Measurements from ENCODE around the gene SSPN. TPM values are rescaled to one million over a fixed set of nuclear protein-coding genes. Genes with fewer than 3 reads are reported as not detected.

The SSPN gene
- total RNA-seq, 3 donors from 2014 or later, result 12.8 to 42.7 (median 19.0) TPM

- Histone ChIP-seq H3K4me1 (ENCODE audit: low read depth) (no peaks in the 10 kb centered on the region), H3K36me3 (ENCODE audit: low read depth) (no peaks in the 10 kb centered on the region), H3K4me3 (no peak overlapping the region), H3K9me3 (no peaks in the 10 kb centered on the region)
- no peak for DNase-seq
- TF ChIP-seq CTCF (IDR thresholded peaks at IDR 0.05), result no peak
- no peak for ATAC-seq
- intact Hi-C loops (cut with DNase I, micrococcal nuclease), result no loop called here
Observed at GRCh38 chr12:26283046-26283445, 87.7 kb downstream of the SSPN start.

- Histone ChIP-seq H3K36me3 (ENCODE audit: low read depth) (no peaks in the 10 kb centered on the region), H3K9me3 (no peaks in the 10 kb centered on the region), H3K4me3 (no peak overlapping the region), H3K4me1 (ENCODE audit: low read depth) (no peaks in the 10 kb centered on the region)
- no peak for DNase-seq
- no peak for TF ChIP-seq CTCF (IDR thresholded peaks at IDR 0.05)
- intact Hi-C loops (cut with DNase I, micrococcal nuclease), result no loop called here
- no peak for ATAC-seq
Observed at GRCh38 chr12:26283617-26284016, 88.2 kb downstream of the SSPN start.

GRCh38 chr12:26285401-26285800 lies 90.0 kb downstream of the SSPN start:
- no peak for DNase-seq
- Histone ChIP-seq H3K4me1 (ENCODE audit: low read depth) (no peaks in the 10 kb centered on the region), H3K4me3 (no peak overlapping the region), H3K9me3 (no peaks in the 10 kb centered on the region), H3K36me3 (ENCODE audit: low read depth) (no peaks in the 10 kb centered on the region)
- TF ChIP-seq CTCF (IDR thresholded peaks at IDR 0.05), result no peak
- intact Hi-C loops (cut with DNase I, micrococcal nuclease), result no loop called here
- ATAC-seq, result no peak

GRCh38 chr12:26286186-26286585 lies 90.8 kb downstream of the SSPN start:
- H3K36me3 ChIP-seq (ENCODE audit: low read depth), result no peaks in the 10 kb centered on the region
- DNase-seq (no peak), ATAC-seq (no peak)
- no peaks in the 10 kb centered on the region for H3K4me1 ChIP-seq (ENCODE audit: low read depth)
- no peak overlapping the region for H3K4me3 ChIP-seq
- intact Hi-C loops (cut with DNase I, micrococcal nuclease), result no loop called here
- TF ChIP-seq CTCF (IDR thresholded peaks at IDR 0.05), result no peak
- H3K9me3 ChIP-seq, result no peaks in the 10 kb centered on the region

GRCh38 chr12:26287671-26288381 lies 92.5 kb downstream of the SSPN start:
- Histone ChIP-seq H3K4me1 (ENCODE audit: low read depth) (no peaks in the 10 kb centered on the region), H3K9me3 (no peaks in the 10 kb centered on the region), H3K36me3 (ENCODE audit: low read depth) (no peaks in the 10 kb centered on the region), H3K4me3 (no peak overlapping the region)
- intact Hi-C loops (cut with DNase I, micrococcal nuclease), result no loop called here
- TF ChIP-seq CTCF (IDR thresholded peaks at IDR 0.05), result no peak
- DNase-seq (no peak), ATAC-seq (peak; percentile 42)

- Histone ChIP-seq H3K36me3 (ENCODE audit: low read depth) (no peaks in the 10 kb centered on the region), H3K9me3 (no peaks in the 10 kb centered on the region), H3K4me3 (no peak overlapping the region), H3K4me1 (ENCODE audit: low read depth) (no peaks in the 10 kb centered on the region)
- TF ChIP-seq CTCF (IDR thresholded peaks at IDR 0.05), result no peak
- intact Hi-C loops (cut with DNase I, micrococcal nuclease), result no loop called here
- ATAC-seq (no peak), DNase-seq (no peak)
Observed at GRCh38 chr12:26290565-26290964, 95.2 kb downstream of the SSPN start.

All from mucosa of descending colon (tissue), 3 donors.